Measurements from ENCODE around the gene PCDHGB6.
"Not testable (repeated sequence)": the region's sequence is repeated elsewhere in the genome, so short reads cannot be mapped to it uniquely, and the experiment has no call there.

PCDHGB6 gene

GRCh38 chr5:141419074-141419880 is 11.5 kb downstream of the PCDHGB6 start:
- no peak for DNase-seq

GRCh38 chr5:141420855-141421488 is 13.2 kb downstream of the PCDHGB6 start, which contains the start of gene PCDHGA11:
Gene PCDHGA11, plus strand, starts transcription at chr5:141421051. Its CDS starts 177 bp downstream, at chr5:141421228.
- peak; percentile 68 for DNase-seq

- no peak for DNase-seq
These were observed 13.7 kb downstream of the PCDHGB6 start for GRCh38 chr5:141421489-141421855.

- no peak for DNase-seq
These were observed 15.0 kb downstream of the PCDHGB6 start for GRCh38 chr5:141422742-141423291.

- DNase-seq: no peak
These were observed 20.1 kb downstream of the PCDHGB6 start for GRCh38 chr5:141427783-141428426.

- peak; percentile 80 for DNase-seq
These were observed 22.7 kb downstream of the PCDHGB6 start, which contains the start of gene PCDHGA12 for GRCh38 chr5:141430332-141431113. Gene PCDHGA12, plus strand, starts transcription at chr5:141430507. Its CDS starts 253 bp downstream, at chr5:141430760.

- DNase-seq: no peak
These were observed 23.5 kb downstream of the PCDHGB6 start for GRCh38 chr5:141431286-141431685.

GRCh38 chr5:141432308-141432707 is 24.5 kb downstream of the PCDHGB6 start:
- DNase-seq: not testable (repeated sequence)

GRCh38 chr5:141432726-141433125 is 24.9 kb downstream of the PCDHGB6 start:
- not testable (repeated sequence) for DNase-seq

- no peak for DNase-seq
These were observed 26.2 kb downstream of the PCDHGB6 start for GRCh38 chr5:141434006-141434405.

GRCh38 chr5:141437221-141437620 is 29.4 kb downstream of the PCDHGB6 start:
- DNase-seq: no peak

GRCh38 chr5:141439411-141440141 is 31.8 kb downstream of the PCDHGB6 start:
- no peak for DNase-seq

GRCh38 chr5:141440341-141440740 is 32.5 kb downstream of the PCDHGB6 start:
- no peak for DNase-seq

GRCh38 chr5:141441571-141442170 is 33.9 kb downstream of the PCDHGB6 start:
- no peak for DNase-seq
